Renal cortex interstitium (tissue), 11 donors: Measurements from ENCODE around the gene NAPA. TPM values are rescaled to one million over a fixed set of nuclear protein-coding genes. Genes with fewer than 3 reads are reported as not detected.
"Not testable (repeated sequence)": the region's sequence is repeated elsewhere in the genome, so short reads cannot be mapped to it uniquely, and the experiment has no call there.

Experiments
- DNase-seq, 11 donors: peaks; one replicate each; pipeline ENCODE4 v3.0.0-alpha.2; 2013; ENCODE audit warnings: low read depth in 9 of 11, low spot score in 4 of 11; ENCODE audit errors: extremely low read depth in 1 of 11
- polyA plus RNA-seq, 3 donors: library from polyadenylated mRNA; unstranded; fragments of 120-200 nt; gene quantifications; one replicate each; pipeline ENCODE4 v1.2.1, GENCODE V29; 2013; ENCODE audit not compliant: insufficient read length in 3 of 3

Gene NAPA
- polyA plus RNA-seq, 3 donors, result 140 to 177 (median 156) TPM

GRCh38 chr19:47493378-47494210, 21.3 kb downstream of the NAPA start:
- DNase-seq, result no peak

GRCh38 chr19:47492571-47493377, 22.1 kb downstream of the NAPA start:
- DNase-seq, result no peak

- no peak for DNase-seq
Measured at GRCh38 chr19:47492137-47492533, 22.7 kb downstream of the NAPA start.

- DNase-seq, result no peak
Measured at GRCh38 chr19:47491358-47492136, 23.3 kb downstream of the NAPA start.

- no peak for DNase-seq
Measured at GRCh38 chr19:47490847-47491246, 24.0 kb downstream of the NAPA start.

GRCh38 chr19:47490031-47490430, 24.8 kb downstream of the NAPA start:
- no peak for DNase-seq

GRCh38 chr19:47489072-47489914, 25.6 kb downstream of the NAPA start:
- no peak for DNase-seq

GRCh38 chr19:47487551-47488515, 27.0 kb downstream of the NAPA start:
- DNase-seq, result no peak

GRCh38 chr19:47486900-47487299, 28.0 kb downstream of the NAPA start:
- DNase-seq, result no peak

- DNase-seq, result not testable (repeated sequence)
Measured at GRCh38 chr19:47486220-47486619, 28.6 kb downstream of the NAPA start.

- no peak for DNase-seq
Measured at GRCh38 chr19:47485210-47485609, 29.7 kb downstream of the NAPA start.

- peak; percentile 72 to 86 (median 81) for DNase-seq
Measured at GRCh38 chr19:47483800-47484690, 30.8 kb downstream of the NAPA start, which contains the start of gene KPTN. TSS of gene KPTN (minus strand) at chr19:47484219. CDS start at chr19:47484160, 59 bp downstream.

- DNase-seq, result no peak
Measured at GRCh38 chr19:47483200-47483599, 31.7 kb downstream of the NAPA start.

- no peak for DNase-seq
Measured at GRCh38 chr19:47481460-47482052, 33.3 kb downstream of the NAPA start.

- DNase-seq, result no peak
Measured at GRCh38 chr19:47480658-47481057, 34.2 kb downstream of the NAPA start.
